ENCODE data around the gene SPIRE1.

Gene SPIRE1

GRCh38 chr18:12406371-12407111 is 251.4 kb downstream of the SPIRE1 start:
- DNase-seq: no peak

GRCh38 chr18:12405066-12405465 is 252.8 kb downstream of the SPIRE1 start:
- DNase-seq: no peak

GRCh38 chr18:12403601-12404506 is 254.1 kb downstream of the SPIRE1 start:
- no peak for DNase-seq

GRCh38 chr18:12401881-12402280 is 256.0 kb downstream of the SPIRE1 start:
- no peak for DNase-seq

- DNase-seq: no peak
Observed at GRCh38 chr18:12399231-12399630, 258.7 kb downstream of the SPIRE1 start.

GRCh38 chr18:12398625-12399024 is 259.3 kb downstream of the SPIRE1 start:
- DNase-seq: no peak

- no peak for DNase-seq
Observed at GRCh38 chr18:12397793-12398192, 260.1 kb downstream of the SPIRE1 start.

GRCh38 chr18:12397254-12397653 is 260.7 kb downstream of the SPIRE1 start:
- no peak for DNase-seq
